OCI-LY1 (cell line): ENCODE data around the gene TMC6.

Experiments used
- EZH2 ChIP-seq: fragments of 200-600 bp; sonication (generic), shearing (Covaris generic); IDR thresholded peaks from 2 replicates; pipeline ENCODE4 v1.8.0; 2017; ENCODE audit warnings: borderline replicate concordance, mixed run types, mild to moderate bottlenecking, antibody characterized with exemption, low read length, moderate library complexity, mixed read lengths
- TF ChIP-seq, protein P1 (sequence below): fragments of 200-600 bp; sonication (generic), shearing (Covaris generic); IDR thresholded peaks from 2 replicates; pipeline ENCODE4 v1.5.1; 2017; ENCODE audit warnings: mild to moderate bottlenecking, antibody characterized with exemption, low read length, moderate library complexity, mixed read lengths

GRCh38 chr17:78126895-78127238 is 1.7 kb downstream of the TMC6 start:
- TF ChIP-seq EZH2, result no peak
- TF ChIP-seq, protein P1, sequence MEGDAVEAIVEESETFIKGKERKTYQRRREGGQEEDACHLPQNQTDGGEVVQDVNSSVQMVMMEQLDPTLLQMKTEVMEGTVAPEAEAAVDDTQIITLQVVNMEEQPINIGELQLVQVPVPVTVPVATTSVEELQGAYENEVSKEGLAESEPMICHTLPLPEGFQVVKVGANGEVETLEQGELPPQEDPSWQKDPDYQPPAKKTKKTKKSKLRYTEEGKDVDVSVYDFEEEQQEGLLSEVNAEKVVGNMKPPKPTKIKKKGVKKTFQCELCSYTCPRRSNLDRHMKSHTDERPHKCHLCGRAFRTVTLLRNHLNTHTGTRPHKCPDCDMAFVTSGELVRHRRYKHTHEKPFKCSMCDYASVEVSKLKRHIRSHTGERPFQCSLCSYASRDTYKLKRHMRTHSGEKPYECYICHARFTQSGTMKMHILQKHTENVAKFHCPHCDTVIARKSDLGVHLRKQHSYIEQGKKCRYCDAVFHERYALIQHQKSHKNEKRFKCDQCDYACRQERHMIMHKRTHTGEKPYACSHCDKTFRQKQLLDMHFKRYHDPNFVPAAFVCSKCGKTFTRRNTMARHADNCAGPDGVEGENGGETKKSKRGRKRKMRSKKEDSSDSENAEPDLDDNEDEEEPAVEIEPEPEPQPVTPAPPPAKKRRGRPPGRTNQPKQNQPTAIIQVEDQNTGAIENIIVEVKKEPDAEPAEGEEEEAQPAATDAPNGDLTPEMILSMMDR, result no peak
